ENCODE results near the gene ZNF280A.

The ZNF280A gene

DNA sequence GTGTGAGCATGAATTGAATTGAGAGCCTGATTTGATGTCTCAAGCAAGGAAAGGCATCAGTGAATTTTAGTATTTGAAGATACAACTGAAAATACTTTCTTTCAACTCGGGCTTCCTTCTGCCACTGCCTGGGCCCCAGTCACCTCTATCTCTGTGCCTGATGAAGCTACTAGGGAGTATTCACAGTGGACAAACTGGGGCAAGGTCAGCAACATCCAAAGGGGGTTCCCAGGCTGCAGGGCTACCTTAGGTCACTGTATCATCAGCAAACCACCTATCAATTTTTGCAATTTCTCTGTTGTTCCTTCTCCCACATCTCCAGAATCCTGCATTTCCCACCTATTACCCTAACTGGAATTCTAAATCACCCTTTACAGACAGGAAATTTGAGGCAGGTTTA is 28.8 kb upstream of the ZNF280A start:
- no peak for TF ChIP-seq CTCF (IDR thresholded peaks at IDR 0.05; ENCODE audit: low read depth, low read length)
- no peak for DNase-seq (ENCODE audit: extremely low read depth, low read depth)

GRCh38 chr22:22548317-22548716 is 28.2 kb upstream of the ZNF280A start:
- no peak for TF ChIP-seq CTCF (IDR thresholded peaks at IDR 0.05; ENCODE audit: low read depth, low read length)
- DNase-seq (ENCODE audit: extremely low read depth, low read depth), result no peak

GRCh38 chr22:22547692-22548300 is 27.7 kb upstream of the ZNF280A start:
- no peak for TF ChIP-seq CTCF (IDR thresholded peaks at IDR 0.05; ENCODE audit: low read depth, low read length)
- DNase-seq (ENCODE audit: extremely low read depth, low read depth), result no peak

DNA sequence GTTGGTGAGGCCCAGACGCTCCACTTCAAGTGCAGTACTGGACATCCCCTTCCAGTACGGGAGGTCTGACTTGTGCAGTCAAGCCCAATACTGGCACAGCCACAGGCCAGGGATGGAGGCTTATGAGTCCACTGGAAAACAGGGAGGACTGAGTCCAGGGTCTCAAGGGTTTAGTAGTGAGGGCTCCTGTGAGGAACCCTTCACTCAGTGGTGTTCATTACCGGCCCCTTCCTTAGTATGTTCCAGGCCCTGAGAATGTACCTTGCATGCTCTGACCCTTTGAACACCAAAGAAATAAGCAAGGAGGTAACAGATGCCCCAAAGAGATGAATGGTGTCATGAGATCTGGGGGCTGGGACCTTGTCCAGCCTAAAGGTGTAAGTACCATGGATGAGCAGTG is 27.2 kb upstream of the ZNF280A start:
- no peak for TF ChIP-seq CTCF (IDR thresholded peaks at IDR 0.05; ENCODE audit: low read depth, low read length)
- no peak for DNase-seq (ENCODE audit: extremely low read depth, low read depth)

DNA sequence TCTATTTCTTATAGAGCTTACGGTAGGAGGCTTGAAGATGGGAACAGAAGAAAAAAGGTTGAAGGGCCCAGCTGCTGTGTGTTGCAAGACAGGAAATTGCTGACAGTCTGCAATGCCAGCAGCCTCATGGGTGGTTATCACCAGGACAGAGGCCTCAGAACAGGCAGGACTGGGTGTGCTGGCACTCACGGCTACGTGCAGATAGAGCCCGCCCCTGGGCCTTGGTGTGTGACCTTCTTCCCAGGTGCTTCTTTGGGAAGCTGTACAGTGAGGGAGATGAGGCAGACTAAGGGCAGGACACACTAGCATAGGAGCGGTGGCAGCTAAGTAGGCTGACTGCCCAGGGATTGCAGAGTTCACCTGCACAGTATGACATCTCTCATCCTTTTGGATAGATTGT is 26.4 kb upstream of the ZNF280A start:
- TF ChIP-seq CTCF (IDR thresholded peaks at IDR 0.05; ENCODE audit: low read depth, low read length), result no peak
- DNase-seq (ENCODE audit: extremely low read depth, low read depth), result no peak

- TF ChIP-seq CTCF (IDR thresholded peaks at IDR 0.05; ENCODE audit: low read depth, low read length), result no peak
- no peak for DNase-seq (ENCODE audit: extremely low read depth, low read depth)
Observed at GRCh38 chr22:22545084-22545483, 25.0 kb upstream of the ZNF280A start.

DNA sequence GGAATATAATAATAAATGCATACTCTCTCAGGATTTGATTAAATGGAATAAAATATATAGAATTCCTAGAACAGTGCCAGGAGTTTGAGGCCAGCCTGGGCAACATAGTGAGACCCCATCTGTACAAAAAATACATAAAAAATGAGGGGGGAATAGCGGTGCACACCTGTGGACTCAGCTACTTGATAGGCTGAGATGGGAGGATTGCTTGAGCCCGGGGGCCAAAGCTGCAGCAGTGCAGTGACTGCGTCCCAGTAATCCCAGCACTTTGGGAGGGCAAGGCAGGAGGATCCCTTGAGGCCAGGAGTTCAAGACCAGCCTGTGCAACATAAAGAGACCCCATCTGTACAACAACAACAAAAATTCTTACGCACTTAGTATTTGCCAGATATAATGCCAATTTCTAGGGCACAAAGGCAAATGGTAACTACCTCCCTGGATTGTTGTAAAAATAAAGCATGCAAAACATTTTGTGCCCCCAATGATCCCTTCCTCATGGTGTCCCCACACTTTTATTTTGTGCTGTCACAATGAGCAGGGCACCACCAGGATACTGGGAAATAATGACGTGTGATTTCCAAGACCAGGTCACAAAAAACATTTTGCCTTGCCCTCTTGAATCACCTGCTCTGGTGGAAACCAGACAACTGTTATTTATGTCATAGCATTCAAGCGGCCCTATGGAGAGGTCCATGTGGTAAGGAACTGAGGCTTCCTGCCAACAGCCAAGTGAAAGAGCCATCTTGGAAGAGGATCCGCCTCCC is 18.3 kb upstream of the ZNF280A start:
- DNase-seq (ENCODE audit: extremely low read depth, low read depth), result no peak
- no peak for TF ChIP-seq CTCF (IDR thresholded peaks at IDR 0.05; ENCODE audit: low read depth, low read length)
